Measurements from ENCODE around the gene ADH1A.
"Not testable (repeated sequence)": the region's sequence is repeated elsewhere in the genome, so short reads cannot be mapped to it uniquely, and the experiment has no call there.

ADH1A gene

GRCh38 chr4:99282731-99283130 lies 8.1 kb downstream of the ADH1A start:
- in situ Hi-C loops (cut with MboI; ENCODE audit: low sequenced_read_pairs): no loop called here

GRCh38 chr4:99281261-99281660 lies 9.5 kb downstream of the ADH1A start:
- in situ Hi-C loops (cut with MboI; ENCODE audit: low sequenced_read_pairs): no loop called here

GRCh38 chr4:99276417-99276816 lies 14.4 kb downstream of the ADH1A start:
- in situ Hi-C loops (cut with MboI; ENCODE audit: low sequenced_read_pairs): no loop called here

GRCh38 chr4:99275885-99276284 lies 14.9 kb downstream of the ADH1A start:
- in situ Hi-C loops (cut with MboI; ENCODE audit: low sequenced_read_pairs): no loop called here

- in situ Hi-C loops (cut with MboI; ENCODE audit: low sequenced_read_pairs): no loop called here
These were observed 15.7 kb downstream of the ADH1A start for GRCh38 chr4:99275050-99275449.

GRCh38 chr4:99273704-99274103 lies 17.1 kb downstream of the ADH1A start:
- in situ Hi-C loops (cut with MboI; ENCODE audit: low sequenced_read_pairs): no loop called here

GRCh38 chr4:99264927-99265326 lies 25.9 kb downstream of the ADH1A start:
- in situ Hi-C loops (cut with MboI; ENCODE audit: low sequenced_read_pairs): no loop called here

- in situ Hi-C loops (cut with MboI; ENCODE audit: low sequenced_read_pairs): no loop called here
These were observed 38.0 kb downstream of the ADH1A start for GRCh38 chr4:99252746-99253145.

GRCh38 chr4:99248714-99249113 lies 42.1 kb downstream of the ADH1A start:
- in situ Hi-C loops (cut with MboI; ENCODE audit: low sequenced_read_pairs): no loop called here

- in situ Hi-C loops (cut with MboI; ENCODE audit: low sequenced_read_pairs): no loop called here
These were observed 54.8 kb downstream of the ADH1A start for GRCh38 chr4:99235955-99236354.

- in situ Hi-C loops (cut with MboI; ENCODE audit: low sequenced_read_pairs): no loop called here
These were observed 56.3 kb downstream of the ADH1A start for GRCh38 chr4:99234331-99235010.

- in situ Hi-C loops (cut with MboI; ENCODE audit: low sequenced_read_pairs): not testable (repeated sequence)
These were observed 57.4 kb downstream of the ADH1A start for GRCh38 chr4:99233397-99233796.

GRCh38 chr4:99228706-99229105 lies 62.1 kb downstream of the ADH1A start:
- in situ Hi-C loops (cut with MboI; ENCODE audit: low sequenced_read_pairs): not testable (repeated sequence)

- in situ Hi-C loops (cut with MboI; ENCODE audit: low sequenced_read_pairs): not testable (repeated sequence)
These were observed 63.1 kb downstream of the ADH1A start for GRCh38 chr4:99227646-99228045.
